Kidney epithelial cell (primary cell): ENCODE results near the gene ALPL. TPM values are rescaled to one million over a fixed set of nuclear protein-coding genes. Genes with fewer than 3 reads are reported as not detected.

Source experiments
- DNase-seq: peaks from one replicate; pipeline ENCODE4 v3.0.0-alpha.2; 2010; ENCODE audit warnings: low read depth
- H3K27me3 ChIP-seq: 2 replicates; pipeline ENCODE4 v1.6.0; 2011; ENCODE audit warnings: low read length; ENCODE audit not compliant: control insufficient read depth, insufficient read depth
- H3K36me3 ChIP-seq: 2 replicates; pipeline ENCODE4 v1.5.1; 2011; ENCODE audit warnings: low read length; ENCODE audit not compliant: control insufficient read depth, insufficient read depth
- H3K4me3 ChIP-seq: 2 replicates; pipeline ENCODE4 v1.5.1; 2011; ENCODE audit warnings: low read depth, mild to moderate bottlenecking, control low read depth, low read length
- total RNA-seq: library from RNA; depleted of rRNA; stranded (reverse); fragments of >200 nt; gene quantifications from 2 replicates; pipeline ENCODE4 v1.2.3, GENCODE V29; 2015
- TF ChIP-seq, protein P1 (sequence below): IDR thresholded peaks from 2 replicates; pipeline ENCODE4 v1.5.1; 2011; ENCODE audit warnings: mild to moderate bottlenecking, moderate library complexity, low read length, control low read depth, inconsistent platforms; ENCODE audit not compliant: insufficient read depth, poor library complexity, severe bottlenecking

Gene ALPL
- total RNA-seq, 1 donor from 2014 or later = 5.1 TPM

DNA sequence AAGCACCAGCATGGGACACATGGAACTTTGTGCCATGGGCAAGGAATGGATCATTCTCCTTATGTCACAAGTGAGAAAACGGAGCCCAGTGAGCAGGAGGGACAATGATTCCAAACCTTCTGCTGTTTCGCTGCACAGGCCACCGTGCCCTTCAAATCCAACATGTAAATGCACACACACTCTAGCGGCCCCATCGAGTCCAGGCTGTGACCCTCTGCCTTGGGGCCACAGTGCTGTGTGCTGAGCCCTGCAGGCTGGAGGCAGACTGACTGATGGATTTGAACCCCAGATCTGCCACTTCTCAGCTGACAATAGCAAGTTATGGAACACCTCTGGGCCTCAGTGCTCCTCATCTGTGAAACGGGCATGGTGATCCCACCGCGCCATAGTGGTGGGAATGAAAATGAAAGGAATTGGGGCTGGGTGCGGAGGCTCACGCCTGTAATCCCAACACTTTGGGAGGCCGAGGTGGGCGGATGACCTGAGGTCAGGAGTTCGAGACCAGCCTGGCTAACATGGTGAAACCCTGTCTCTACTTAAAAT is 63.6 kb downstream of the ALPL start:
- DNase-seq = no peak
- no peak overlapping the region for H3K4me3 ChIP-seq
- no peaks in the 10 kb centered on the region for H3K36me3 ChIP-seq
- TF ChIP-seq, protein P1, sequence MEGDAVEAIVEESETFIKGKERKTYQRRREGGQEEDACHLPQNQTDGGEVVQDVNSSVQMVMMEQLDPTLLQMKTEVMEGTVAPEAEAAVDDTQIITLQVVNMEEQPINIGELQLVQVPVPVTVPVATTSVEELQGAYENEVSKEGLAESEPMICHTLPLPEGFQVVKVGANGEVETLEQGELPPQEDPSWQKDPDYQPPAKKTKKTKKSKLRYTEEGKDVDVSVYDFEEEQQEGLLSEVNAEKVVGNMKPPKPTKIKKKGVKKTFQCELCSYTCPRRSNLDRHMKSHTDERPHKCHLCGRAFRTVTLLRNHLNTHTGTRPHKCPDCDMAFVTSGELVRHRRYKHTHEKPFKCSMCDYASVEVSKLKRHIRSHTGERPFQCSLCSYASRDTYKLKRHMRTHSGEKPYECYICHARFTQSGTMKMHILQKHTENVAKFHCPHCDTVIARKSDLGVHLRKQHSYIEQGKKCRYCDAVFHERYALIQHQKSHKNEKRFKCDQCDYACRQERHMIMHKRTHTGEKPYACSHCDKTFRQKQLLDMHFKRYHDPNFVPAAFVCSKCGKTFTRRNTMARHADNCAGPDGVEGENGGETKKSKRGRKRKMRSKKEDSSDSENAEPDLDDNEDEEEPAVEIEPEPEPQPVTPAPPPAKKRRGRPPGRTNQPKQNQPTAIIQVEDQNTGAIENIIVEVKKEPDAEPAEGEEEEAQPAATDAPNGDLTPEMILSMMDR = no peak
- H3K27me3 ChIP-seq = no peaks in the 10 kb centered on the region

DNA sequence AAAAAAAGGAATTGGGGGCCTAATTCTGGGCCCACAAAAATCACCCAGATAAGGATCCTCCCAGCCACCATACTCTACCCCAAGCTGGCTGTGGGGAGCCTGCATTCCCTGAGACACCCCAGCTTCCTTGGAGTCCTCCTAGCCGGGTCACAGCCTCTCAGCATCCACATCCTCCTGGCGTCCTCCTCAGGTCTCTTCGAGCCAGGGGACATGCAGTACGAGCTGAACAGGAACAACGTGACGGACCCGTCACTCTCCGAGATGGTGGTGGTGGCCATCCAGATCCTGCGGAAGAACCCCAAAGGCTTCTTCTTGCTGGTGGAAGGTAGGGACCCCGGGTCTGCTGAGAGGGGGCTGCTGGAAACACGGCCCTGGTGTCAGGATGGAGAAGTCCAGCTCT is 64.3 kb downstream of the ALPL start:
- no peak for DNase-seq
- TF ChIP-seq, protein P1 = no peak
- no peaks in the 10 kb centered on the region for H3K36me3 ChIP-seq
- H3K27me3 ChIP-seq = no peaks in the 10 kb centered on the region
- no peak overlapping the region for H3K4me3 ChIP-seq

DNA sequence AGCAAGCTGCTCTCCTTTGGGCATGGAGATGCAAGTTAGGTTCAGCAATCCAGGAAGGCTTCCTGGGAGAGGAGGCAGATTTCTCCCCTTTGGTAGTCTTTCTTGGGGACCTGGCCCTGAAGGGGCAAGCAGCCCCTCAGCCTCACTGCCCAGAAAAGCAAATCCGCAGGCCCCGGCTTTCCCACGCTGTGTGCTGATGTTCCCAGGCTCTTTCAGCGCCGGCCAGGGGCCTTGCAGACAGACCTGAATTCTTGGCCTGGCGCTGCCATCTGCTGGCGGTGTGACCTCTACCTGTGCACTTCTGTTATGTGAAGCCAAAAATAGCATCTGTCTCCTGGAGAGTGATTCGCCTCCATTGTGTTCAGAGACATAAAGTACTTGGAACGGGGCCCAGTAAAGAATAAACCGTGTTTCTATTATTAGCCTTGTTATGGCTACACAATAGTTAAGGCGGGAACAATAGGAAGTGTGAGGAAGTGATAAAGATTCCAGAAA is 64.8 kb downstream of the ALPL start:
- TF ChIP-seq, protein P1 = peak; percentile 72
- Histone ChIP-seq H3K4me3 (no peak overlapping the region), H3K27me3 (no peaks in the 10 kb centered on the region), H3K36me3 (no peaks in the 10 kb centered on the region)
- DNase-seq = peak; percentile 67

DNA sequence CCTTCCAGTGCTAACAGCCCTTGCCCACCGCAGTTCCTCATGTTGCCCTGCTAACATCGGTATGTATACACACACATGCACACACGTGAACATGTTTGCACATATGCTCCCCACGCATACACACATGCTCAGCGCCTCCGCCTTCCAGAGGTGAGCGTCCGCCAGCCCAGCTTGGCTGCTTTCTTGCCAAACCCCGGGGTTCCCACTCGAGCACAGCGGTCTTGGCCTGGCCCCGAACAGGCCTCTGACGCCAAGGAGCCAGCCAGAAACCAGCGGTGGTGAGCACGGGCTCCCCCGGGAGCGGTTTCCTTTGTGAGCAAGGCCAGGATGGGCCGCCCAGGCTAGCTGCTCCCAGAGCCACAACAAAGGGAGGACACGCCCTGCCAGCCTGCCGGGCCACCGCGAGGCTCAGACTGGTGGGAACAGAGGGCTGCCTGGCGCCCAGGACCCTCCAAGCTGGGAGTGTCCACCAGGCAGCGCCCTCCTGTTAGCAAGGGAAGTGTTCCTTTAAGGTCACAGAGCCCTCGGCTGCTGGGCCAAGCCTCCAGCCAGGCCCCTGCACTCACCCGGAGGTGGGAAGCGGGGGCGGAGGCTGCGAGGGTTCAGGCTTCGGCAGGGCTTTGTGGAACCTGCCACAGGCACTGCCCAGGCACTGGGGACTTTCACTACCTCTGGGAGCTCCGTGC is 65.4 kb downstream of the ALPL start:
- no peak for DNase-seq
- Histone ChIP-seq H3K27me3 (no peaks in the 10 kb centered on the region), H3K36me3 (no peaks in the 10 kb centered on the region), H3K4me3 (no peak overlapping the region)
- TF ChIP-seq, protein P1 = no peak

DNA sequence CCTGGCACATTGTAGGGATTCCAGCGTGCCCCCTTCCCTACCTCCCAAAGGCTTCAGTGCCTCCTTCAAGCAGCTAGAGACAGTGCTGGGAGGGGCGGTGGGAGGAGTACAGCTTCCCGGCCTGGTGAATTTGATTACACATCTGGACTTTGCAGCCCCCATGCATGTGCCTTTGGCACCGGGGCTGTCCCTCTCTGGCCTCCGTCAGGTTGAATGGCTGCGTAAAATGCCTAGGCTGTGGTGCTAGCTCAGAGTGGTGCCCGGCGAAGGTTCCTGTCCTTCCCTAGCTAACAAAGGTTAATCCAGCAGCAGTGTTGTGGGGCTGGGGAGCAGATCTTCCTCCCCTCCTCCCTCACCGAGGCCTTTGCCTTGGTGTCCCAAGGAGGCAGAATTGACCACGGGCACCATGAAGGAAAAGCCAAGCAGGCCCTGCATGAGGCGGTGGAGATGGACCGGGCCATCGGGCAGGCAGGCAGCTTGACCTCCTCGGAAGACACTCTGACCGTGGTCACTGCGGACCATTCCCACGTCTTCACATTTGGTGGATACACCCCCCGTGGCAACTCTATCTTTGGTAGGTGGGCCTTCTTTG is 66.2 kb downstream of the ALPL start:
- Histone ChIP-seq H3K4me3 (no peak overlapping the region), H3K36me3 (no peaks in the 10 kb centered on the region), H3K27me3 (no peaks in the 10 kb centered on the region)
- TF ChIP-seq, protein P1 = no peak
- no peak for DNase-seq
